IgD-negative memory B cell (primary cell): ENCODE results near the gene TNFRSF1B. TPM values are rescaled to one million over a fixed set of nuclear protein-coding genes. Genes with fewer than 3 reads are reported as not detected.

ENCODE experiments used
- H3K27ac Mint-ChIP-seq, 3 donors: one replicate each; pipeline ENCODE4 v1.8.0; 2020 to 2022; ENCODE audit warnings: mild to moderate bottlenecking in 3 of 3, mixed read lengths in 3 of 3, moderate library complexity in 1 of 3
- H3K27me3 Mint-ChIP-seq: one replicate; pipeline ENCODE4 v1.8.0; 2021; ENCODE audit warnings: mixed read lengths
- H3K36me3 Mint-ChIP-seq: one replicate; pipeline ENCODE4 v1.8.0; 2020; ENCODE audit warnings: mild to moderate bottlenecking, mixed read lengths
- H3K4me1 Mint-ChIP-seq, 3 donors: one replicate each; pipeline ENCODE4 v1.8.0; 2020 to 2022; ENCODE audit warnings: mixed read lengths in 3 of 3, mild to moderate bottlenecking in 1 of 3
- H3K4me3 Mint-ChIP-seq, 4 donors: one replicate each; pipeline ENCODE4 v1.8.0; 2020 to 2022; ENCODE audit warnings: mild to moderate bottlenecking in 4 of 4, mixed read lengths in 4 of 4, moderate library complexity in 3 of 4
- H3K9me3 Mint-ChIP-seq, 3 donors: one replicate each; pipeline ENCODE4 v1.8.0; 2020 to 2021; ENCODE audit warnings: mixed read lengths in 3 of 3, mild to moderate bottlenecking in 1 of 3
- polyA plus RNA-seq: library from polyadenylated mRNA; unstranded; fragments of 300-500 nt; fragmentation: Illumina TruSeq; gene quantifications from one replicate; pipeline ENCODE4 v1.2.3, GENCODE V29; 2021

TNFRSF1B gene
- polyA plus RNA-seq, 1 donor from 2014 or later: 117 TPM

- H3K4me1 Mint-ChIP-seq: no peaks in the 10 kb centered on the region
- no peak overlapping the region for H3K4me3 Mint-ChIP-seq
- H3K27me3 Mint-ChIP-seq: no peaks in the 10 kb centered on the region
- H3K9me3 Mint-ChIP-seq: no peaks in the 10 kb centered on the region
- peaks cover 5% of the 10 kb centered on the region for H3K36me3 Mint-ChIP-seq
- no peak overlapping the region for H3K27ac Mint-ChIP-seq
Observed at GRCh38 chr1:12245733-12246132, 78.9 kb downstream of the TNFRSF1B start.

- no peaks in the 10 kb centered on the region for H3K9me3 Mint-ChIP-seq
- H3K4me1 Mint-ChIP-seq: no peaks in the 10 kb centered on the region
- H3K27ac Mint-ChIP-seq: no peak overlapping the region
- no peak overlapping the region for H3K4me3 Mint-ChIP-seq
- peaks cover 7% of the 10 kb centered on the region for H3K36me3 Mint-ChIP-seq
- no peaks in the 10 kb centered on the region for H3K27me3 Mint-ChIP-seq
Observed at GRCh38 chr1:12246584-12246983, 79.8 kb downstream of the TNFRSF1B start.

GRCh38 chr1:12249181-12249580 lies 82.4 kb downstream of the TNFRSF1B start:
- Mint-ChIP-seq H3K4me3 (no peak overlapping the region), H3K4me1 (no peaks in the 10 kb centered on the region), H3K27ac (no peak overlapping the region), H3K36me3 (peaks cover 13% of the 10 kb centered on the region), H3K9me3 (no peaks in the 10 kb centered on the region), H3K27me3 (no peaks in the 10 kb centered on the region)

GRCh38 chr1:12249748-12250147 lies 83.0 kb downstream of the TNFRSF1B start:
- peaks cover 13% of the 10 kb centered on the region for H3K36me3 Mint-ChIP-seq
- no peak overlapping the region for H3K27ac Mint-ChIP-seq
- H3K27me3 Mint-ChIP-seq: no peaks in the 10 kb centered on the region
- no peaks in the 10 kb centered on the region for H3K9me3 Mint-ChIP-seq
- H3K4me3 Mint-ChIP-seq: no peak overlapping the region
- no peaks in the 10 kb centered on the region for H3K4me1 Mint-ChIP-seq

DNA sequence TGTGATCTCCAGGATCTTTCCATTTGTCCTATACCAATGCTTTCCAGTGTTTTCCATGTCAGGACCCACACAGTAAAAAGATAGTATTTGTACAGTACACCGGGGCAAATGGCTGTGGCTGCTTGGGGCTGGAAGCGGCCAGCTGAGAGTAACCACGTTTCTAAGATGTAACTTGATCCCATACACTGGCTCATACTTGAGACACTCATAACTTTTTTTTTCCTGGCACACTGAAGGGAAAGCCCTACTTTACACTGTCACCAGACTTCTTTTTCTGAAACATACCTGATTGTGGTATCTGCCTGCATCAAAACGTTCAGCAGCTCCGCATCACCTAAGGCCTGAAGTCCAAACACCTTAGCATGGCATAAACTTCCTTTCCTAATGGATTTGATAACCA lies 84.7 kb downstream of the TNFRSF1B start:
- peaks cover 13% of the 10 kb centered on the region for H3K36me3 Mint-ChIP-seq
- no peaks in the 10 kb centered on the region for H3K9me3 Mint-ChIP-seq
- no peak overlapping the region for H3K27ac Mint-ChIP-seq
- H3K27me3 Mint-ChIP-seq: no peaks in the 10 kb centered on the region
- H3K4me1 Mint-ChIP-seq: no peaks in the 10 kb centered on the region
- H3K4me3 Mint-ChIP-seq: no peak overlapping the region

GRCh38 chr1:12255913-12256312 lies 89.1 kb downstream of the TNFRSF1B start:
- H3K4me1 Mint-ChIP-seq: no peaks in the 10 kb centered on the region
- no peak overlapping the region for H3K4me3 Mint-ChIP-seq
- peaks cover 24% of the 10 kb centered on the region for H3K36me3 Mint-ChIP-seq
- H3K27me3 Mint-ChIP-seq: no peaks in the 10 kb centered on the region
- no peak overlapping the region for H3K27ac Mint-ChIP-seq
- no peaks in the 10 kb centered on the region for H3K9me3 Mint-ChIP-seq

DNA sequence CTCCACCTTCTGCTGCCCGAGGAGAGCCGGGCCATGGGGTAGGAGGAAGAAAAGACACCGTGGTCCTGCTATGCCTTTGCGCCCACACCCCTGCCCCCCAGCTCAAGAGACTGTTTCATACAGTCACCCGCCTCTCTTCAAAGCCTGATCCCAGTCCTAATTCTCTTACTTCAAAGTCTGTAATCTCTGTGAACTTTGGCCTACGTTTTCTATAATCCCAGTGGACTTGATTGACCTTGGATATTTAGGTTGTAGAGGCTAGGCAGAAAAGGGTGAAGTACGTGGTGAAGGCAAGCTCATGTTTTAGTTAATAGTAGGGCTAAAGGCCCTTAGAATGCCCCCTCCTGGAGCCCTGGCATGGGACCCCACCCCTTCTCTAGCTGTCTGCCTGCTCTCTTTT lies 91.5 kb downstream of the TNFRSF1B start:
- no peak overlapping the region for H3K27ac Mint-ChIP-seq
- no peak overlapping the region for H3K4me3 Mint-ChIP-seq
- H3K36me3 Mint-ChIP-seq: peaks cover 20% of the 10 kb centered on the region
- no peaks in the 10 kb centered on the region for H3K9me3 Mint-ChIP-seq
- H3K27me3 Mint-ChIP-seq: no peaks in the 10 kb centered on the region
- H3K4me1 Mint-ChIP-seq: no peaks in the 10 kb centered on the region

Other genes with a start within 250 kb of the TNFRSF1B start
- 29.7 TPM for gene KIAA2013, start 240.6 kb upstream of the TNFRSF1B start, polyA plus RNA-seq
- 6.5 TPM for gene PLOD1, start 232.3 kb upstream of the TNFRSF1B start, polyA plus RNA-seq
- gene MFN2, start 186.5 kb upstream of the TNFRSF1B start, polyA plus RNA-seq: 31.2 TPM
- 52.4 TPM for gene MIIP, start 147.5 kb upstream of the TNFRSF1B start, polyA plus RNA-seq
- 0.40 TPM for gene TNFRSF8, start 103.7 kb upstream of the TNFRSF1B start, polyA plus RNA-seq
- 8.9 TPM for gene VPS13D, start 63.0 kb downstream of the TNFRSF1B start, polyA plus RNA-seq